HEK293 (cell line): ENCODE measurements around the gene WDCP.

Experiments used
- KLF1 ChIP-seq: fragments of 450-650 bp; formaldehyde crosslinking; IDR thresholded peaks from 2 replicates; pipeline ENCODE4 v1.5.1; 2016; ENCODE audit warnings: missing biosample characterization, missing genetic modification characterization
- KLF10 ChIP-seq: fragments of 450-650 bp; IDR thresholded peaks from 2 replicates; pipeline ENCODE4 v1.5.1; 2018; ENCODE audit warnings: missing biosample characterization, mild to moderate bottlenecking, missing genetic modification characterization
- MZF1 ChIP-seq: fragments of 450-650 bp; formaldehyde crosslinking; IDR thresholded peaks from 2 replicates; pipeline ENCODE4 v1.5.1; 2017; ENCODE audit warnings: missing biosample characterization, missing genetic modification characterization, borderline replicate concordance
- ZNF274 ChIP-seq, 2 experiments: fragments of 200-500 bp in 1 of 2; fragments of 450-650 bp in 1 of 2; sonication (Bioruptor generic) in 1 of 2; formaldehyde crosslinking in 1 of 2; IDR thresholded peaks; 2 replicates each; pipeline versions ENCODE4 v1.5.1 to v1.6.1; 2014 to 2016; ENCODE audit warnings: borderline replicate concordance in 1 of 2, inconsistent platforms in 1 of 2, low read length in 1 of 2, missing biosample characterization in 1 of 2, missing genetic modification characterization in 1 of 2
- ZNF391 ChIP-seq: fragments of 450-650 bp; formaldehyde crosslinking; IDR thresholded peaks from 2 replicates; pipeline ENCODE4 v1.5.1; 2016; ENCODE audit warnings: low read depth, missing biosample characterization, missing genetic modification characterization, borderline replicate concordance
- ZNF658 ChIP-seq: fragments of 450-650 bp; formaldehyde crosslinking; IDR thresholded peaks from 2 replicates; pipeline ENCODE4; 2016; ENCODE audit warnings: missing biosample characterization, missing genetic modification characterization
- TF ChIP-seq, protein P1 (sequence below): fragments of 450-650 bp; formaldehyde crosslinking; IDR thresholded peaks from 2 replicates; pipeline ENCODE4 v1.5.1; 2016; ENCODE audit warnings: missing biosample characterization, missing genetic modification characterization
- TF ChIP-seq, protein P2 (sequence below): fragments of 450-650 bp; formaldehyde crosslinking; IDR thresholded peaks from 2 replicates; pipeline ENCODE4 v1.5.1; 2016; ENCODE audit warnings: missing biosample characterization, missing genetic modification characterization, low read depth
- TF ChIP-seq, protein P3 (sequence below): fragments of 450-650 bp; formaldehyde crosslinking; IDR thresholded peaks from 2 replicates; pipeline ENCODE4 v1.5.1; 2016; ENCODE audit warnings: missing biosample characterization, missing genetic modification characterization
- TF ChIP-seq, protein P4 (sequence below): fragments of 450-650 bp; formaldehyde crosslinking; IDR thresholded peaks from 2 replicates; pipeline ENCODE4 v1.5.1; 2016; ENCODE audit warnings: missing biosample characterization, missing genetic modification characterization

DNA sequence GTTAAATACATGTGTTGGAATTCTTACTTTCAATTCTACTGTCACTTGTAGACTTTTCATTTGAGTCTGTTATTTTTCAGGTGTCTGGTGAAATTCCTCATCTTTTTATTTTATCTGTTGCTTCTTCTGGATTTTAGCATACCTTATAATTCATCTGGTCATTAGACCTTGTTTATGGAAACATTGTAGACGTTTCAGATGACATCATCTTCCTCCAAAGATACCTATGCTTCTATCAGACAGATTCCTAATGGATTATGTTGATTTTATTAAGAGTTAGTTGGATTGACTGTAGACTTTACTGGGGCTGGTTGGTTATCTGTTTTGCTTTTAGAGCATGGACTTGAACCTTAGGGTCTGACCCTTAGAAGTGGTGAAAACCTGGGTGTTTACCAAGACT, 52.6 kb downstream of the WDCP start:
- TF ChIP-seq, protein P1, sequence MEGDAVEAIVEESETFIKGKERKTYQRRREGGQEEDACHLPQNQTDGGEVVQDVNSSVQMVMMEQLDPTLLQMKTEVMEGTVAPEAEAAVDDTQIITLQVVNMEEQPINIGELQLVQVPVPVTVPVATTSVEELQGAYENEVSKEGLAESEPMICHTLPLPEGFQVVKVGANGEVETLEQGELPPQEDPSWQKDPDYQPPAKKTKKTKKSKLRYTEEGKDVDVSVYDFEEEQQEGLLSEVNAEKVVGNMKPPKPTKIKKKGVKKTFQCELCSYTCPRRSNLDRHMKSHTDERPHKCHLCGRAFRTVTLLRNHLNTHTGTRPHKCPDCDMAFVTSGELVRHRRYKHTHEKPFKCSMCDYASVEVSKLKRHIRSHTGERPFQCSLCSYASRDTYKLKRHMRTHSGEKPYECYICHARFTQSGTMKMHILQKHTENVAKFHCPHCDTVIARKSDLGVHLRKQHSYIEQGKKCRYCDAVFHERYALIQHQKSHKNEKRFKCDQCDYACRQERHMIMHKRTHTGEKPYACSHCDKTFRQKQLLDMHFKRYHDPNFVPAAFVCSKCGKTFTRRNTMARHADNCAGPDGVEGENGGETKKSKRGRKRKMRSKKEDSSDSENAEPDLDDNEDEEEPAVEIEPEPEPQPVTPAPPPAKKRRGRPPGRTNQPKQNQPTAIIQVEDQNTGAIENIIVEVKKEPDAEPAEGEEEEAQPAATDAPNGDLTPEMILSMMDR (tag by site-specific recombination): no peak
- TF ChIP-seq ZNF274 (IDR thresholded peaks at IDR 0.05; ENCODE audit: low read length) (no peak), ZNF274 (tag by site-specific recombination; IDR thresholded peaks at IDR 0.05; ENCODE audit: borderline replicate concordance) (no peak), KLF10 (no peak), ZNF391 (tag by site-specific recombination) (no peak), KLF1 (no peak), ZNF658 (tag by site-specific recombination) (no peak), MZF1 (tag by site-specific recombination) (no peak)
- TF ChIP-seq, protein P2, sequence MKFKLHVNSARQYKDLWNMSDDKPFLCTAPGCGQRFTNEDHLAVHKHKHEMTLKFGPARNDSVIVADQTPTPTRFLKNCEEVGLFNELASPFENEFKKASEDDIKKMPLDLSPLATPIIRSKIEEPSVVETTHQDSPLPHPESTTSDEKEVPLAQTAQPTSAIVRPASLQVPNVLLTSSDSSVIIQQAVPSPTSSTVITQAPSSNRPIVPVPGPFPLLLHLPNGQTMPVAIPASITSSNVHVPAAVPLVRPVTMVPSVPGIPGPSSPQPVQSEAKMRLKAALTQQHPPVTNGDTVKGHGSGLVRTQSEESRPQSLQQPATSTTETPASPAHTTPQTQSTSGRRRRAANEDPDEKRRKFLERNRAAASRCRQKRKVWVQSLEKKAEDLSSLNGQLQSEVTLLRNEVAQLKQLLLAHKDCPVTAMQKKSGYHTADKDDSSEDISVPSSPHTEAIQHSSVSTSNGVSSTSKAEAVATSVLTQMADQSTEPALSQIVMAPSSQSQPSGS: peak; percentile 62; the same call in 1 of the 2 replicates
- TF ChIP-seq, protein P3, sequence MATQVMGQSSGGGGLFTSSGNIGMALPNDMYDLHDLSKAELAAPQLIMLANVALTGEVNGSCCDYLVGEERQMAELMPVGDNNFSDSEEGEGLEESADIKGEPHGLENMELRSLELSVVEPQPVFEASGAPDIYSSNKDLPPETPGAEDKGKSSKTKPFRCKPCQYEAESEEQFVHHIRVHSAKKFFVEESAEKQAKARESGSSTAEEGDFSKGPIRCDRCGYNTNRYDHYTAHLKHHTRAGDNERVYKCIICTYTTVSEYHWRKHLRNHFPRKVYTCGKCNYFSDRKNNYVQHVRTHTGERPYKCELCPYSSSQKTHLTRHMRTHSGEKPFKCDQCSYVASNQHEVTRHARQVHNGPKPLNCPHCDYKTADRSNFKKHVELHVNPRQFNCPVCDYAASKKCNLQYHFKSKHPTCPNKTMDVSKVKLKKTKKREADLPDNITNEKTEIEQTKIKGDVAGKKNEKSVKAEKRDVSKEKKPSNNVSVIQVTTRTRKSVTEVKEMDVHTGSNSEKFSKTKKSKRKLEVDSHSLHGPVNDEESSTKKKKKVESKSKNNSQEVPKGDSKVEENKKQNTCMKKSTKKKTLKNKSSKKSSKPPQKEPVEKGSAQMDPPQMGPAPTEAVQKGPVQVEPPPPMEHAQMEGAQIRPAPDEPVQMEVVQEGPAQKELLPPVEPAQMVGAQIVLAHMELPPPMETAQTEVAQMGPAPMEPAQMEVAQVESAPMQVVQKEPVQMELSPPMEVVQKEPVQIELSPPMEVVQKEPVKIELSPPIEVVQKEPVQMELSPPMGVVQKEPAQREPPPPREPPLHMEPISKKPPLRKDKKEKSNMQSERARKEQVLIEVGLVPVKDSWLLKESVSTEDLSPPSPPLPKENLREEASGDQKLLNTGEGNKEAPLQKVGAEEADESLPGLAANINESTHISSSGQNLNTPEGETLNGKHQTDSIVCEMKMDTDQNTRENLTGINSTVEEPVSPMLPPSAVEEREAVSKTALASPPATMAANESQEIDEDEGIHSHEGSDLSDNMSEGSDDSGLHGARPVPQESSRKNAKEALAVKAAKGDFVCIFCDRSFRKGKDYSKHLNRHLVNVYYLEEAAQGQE (tag by site-specific recombination): no peak
- TF ChIP-seq, protein P4, sequence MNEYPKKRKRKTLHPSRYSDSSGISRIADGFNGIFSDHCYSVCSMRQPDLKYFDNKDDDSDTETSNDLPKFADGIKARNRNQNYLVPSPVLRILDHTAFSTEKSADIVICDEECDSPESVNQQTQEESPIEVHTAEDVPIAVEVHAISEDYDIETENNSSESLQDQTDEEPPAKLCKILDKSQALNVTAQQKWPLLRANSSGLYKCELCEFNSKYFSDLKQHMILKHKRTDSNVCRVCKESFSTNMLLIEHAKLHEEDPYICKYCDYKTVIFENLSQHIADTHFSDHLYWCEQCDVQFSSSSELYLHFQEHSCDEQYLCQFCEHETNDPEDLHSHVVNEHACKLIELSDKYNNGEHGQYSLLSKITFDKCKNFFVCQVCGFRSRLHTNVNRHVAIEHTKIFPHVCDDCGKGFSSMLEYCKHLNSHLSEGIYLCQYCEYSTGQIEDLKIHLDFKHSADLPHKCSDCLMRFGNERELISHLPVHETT (tag by site-specific recombination): no peak
